Fibroblast of skin of right biceps (primary cell): ENCODE data around the gene NAMPT.

Experiments
- DNase-seq: peaks from one replicate; pipeline ENCODE4 v3.0.0-alpha.2; 2013

The NAMPT gene

GRCh38 chr7:106270122-106270977 is 14.4 kb downstream of the NAMPT start:
- no peak for DNase-seq

- DNase-seq: no peak
These were observed 15.4 kb downstream of the NAMPT start for GRCh38 chr7:106269254-106269961.

DNA sequence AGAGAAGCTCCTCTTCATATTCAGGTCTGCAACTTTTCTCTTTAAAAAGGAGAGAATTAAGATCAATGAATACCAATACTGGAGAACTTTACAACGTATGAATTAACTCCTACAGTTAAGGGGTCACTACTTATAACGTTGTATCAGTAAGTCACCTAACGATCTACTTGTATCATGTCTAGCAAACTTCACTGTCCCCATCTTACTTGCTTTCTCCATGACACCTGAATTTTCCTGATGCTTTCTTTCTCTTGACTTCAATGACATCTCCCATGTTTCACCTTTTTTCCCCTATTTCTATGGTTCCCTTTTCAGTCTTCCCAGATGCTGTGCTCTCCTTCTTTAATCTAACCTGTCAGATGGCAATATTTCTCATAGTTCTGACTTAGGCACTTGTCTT is 19.6 kb downstream of the NAMPT start:
- no peak for DNase-seq

DNA sequence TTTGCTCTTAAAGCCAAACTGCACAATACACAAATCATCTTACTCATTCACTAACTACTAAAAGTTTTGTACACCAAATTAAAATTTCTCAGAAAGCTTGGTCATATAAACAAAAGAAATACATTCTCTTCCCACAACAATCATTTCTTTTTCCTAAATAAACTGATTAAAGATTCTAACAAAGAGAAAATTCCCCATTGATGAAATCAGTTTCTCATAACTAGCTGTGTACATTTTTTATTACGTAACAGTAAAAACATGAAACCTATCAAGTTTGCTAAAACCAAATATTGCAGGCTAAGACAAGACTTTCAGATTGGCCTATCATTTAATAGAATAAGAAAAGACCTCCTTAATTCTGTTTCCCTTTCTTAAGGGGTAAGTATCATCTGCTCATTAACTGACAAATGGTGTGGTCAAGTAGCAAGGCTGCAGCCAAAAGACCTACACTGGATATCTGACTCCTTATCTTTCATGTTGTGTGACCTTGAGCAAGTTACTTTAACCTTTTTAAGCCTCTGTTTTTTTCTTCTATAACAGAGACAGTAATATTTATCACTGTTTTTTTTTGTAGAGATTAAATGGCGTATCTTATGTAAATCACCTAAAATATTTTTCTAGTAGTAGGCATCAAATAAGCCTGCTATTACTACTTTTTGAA is 22.4 kb downstream of the NAMPT start:
- no peak for DNase-seq

DNA sequence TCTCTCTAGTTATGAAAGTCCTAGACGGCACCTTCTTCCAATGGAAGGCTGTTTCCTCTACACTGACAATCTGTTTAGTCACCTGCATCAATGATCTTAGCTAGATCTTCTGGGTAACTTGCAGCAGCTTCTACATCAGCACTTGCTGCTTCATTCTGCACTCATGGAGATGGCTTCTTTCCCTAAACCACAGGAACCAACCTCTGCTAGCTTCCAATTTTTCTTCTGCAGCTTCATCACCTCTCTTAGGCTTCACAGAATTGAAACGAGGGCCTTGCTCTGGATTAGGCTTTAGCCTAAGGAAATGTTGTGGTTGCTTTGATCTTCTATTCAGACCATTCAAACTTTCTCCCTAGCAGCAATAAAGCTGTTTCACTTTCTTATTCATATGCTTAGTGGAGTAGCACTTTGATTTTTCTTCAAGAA is 24.6 kb downstream of the NAMPT start:
- peak; percentile 42 for DNase-seq

DNA sequence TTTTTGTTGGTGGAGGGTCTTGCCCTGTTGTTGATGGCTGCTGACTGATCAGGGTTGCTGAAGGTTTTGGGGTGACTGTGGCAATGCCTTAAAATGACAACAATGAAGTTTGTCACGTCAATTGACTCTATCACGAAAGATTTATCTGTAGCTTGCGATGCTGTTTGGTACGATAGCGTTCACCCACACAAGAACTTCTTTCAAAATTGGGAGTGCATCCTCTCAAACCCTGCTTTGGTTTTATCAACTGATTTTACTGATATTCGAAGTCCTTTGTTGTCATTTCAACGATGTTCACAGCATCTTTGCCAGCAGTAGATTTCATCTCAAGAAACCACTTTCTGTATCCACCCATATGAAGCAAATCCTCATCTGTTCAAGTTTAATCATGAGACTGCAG is 26.0 kb downstream of the NAMPT start:
- no peak for DNase-seq

DNA sequence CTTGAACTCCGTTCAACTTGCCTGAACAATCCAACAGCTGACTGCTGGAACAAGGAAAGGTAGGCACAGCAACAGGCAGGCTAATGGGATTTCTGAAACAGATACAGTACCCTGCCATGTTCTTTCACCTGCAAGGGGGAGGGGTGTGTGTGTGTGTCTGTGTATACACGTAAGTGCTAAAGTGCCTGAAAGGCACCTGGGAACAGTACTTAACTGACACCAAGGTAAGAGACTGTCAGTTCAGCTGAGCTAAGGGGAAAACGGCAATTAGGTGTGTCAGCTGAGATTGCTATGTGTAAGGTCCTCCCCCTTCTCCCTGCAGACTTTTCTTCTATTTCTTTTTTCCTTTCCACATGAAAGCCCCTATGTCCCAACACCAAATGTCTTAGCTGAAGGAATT is 27.0 kb downstream of the NAMPT start:
- DNase-seq: no peak

GRCh38 chr7:106256144-106256543 is 28.6 kb downstream of the NAMPT start:
- DNase-seq: no peak

DNA sequence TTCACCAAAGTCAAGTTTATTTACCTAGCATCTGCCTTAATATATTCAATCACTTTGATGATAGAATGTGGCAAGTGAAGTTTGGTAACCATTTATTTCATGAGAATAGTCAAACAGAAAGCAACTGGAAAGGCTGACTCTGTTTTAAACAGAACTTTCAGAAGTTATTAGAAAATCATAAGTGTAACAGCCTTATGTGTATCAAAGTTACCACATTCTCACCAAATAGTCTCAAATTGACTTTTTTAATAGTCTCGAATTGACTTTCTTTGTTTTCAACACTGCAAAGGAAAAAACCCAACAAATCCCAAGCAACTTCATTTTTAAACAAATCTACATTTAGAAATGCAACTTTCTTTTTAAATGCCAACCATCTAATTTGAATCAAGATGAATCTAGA is 29.5 kb downstream of the NAMPT start:
- no peak for DNase-seq

DNA sequence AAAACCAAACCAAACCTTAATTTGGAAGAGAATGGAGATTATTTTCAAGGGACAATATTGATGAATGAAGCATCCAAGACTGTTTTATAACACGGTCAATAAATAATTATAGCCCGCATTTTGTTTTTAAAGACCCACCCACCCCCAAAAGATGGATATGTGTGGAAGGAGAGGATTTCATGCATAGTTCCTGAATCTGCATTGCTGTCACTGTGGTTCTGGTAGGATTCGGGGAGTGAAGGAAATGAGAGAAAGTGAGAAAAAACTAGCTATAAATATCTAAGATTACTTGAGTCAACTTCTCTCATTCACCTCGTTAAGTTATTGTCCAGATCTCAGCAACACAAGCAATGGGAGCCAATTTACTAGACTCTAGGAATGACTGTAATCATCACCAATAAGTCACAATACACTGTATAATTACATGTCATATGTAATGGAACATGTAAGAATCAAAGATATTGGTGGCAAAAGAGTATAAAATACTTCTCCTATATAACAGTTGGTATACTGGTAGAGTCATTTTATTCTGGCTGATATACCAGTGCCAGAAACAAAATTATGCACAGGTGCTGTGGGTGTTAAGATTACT is 30.2 kb downstream of the NAMPT start:
- no peak for DNase-seq

GRCh38 chr7:106252568-106252967 is 32.2 kb downstream of the NAMPT start:
- DNase-seq: no peak

- DNase-seq: no peak
These were observed 35.3 kb downstream of the NAMPT start for GRCh38 chr7:106249488-106249887.

DNA sequence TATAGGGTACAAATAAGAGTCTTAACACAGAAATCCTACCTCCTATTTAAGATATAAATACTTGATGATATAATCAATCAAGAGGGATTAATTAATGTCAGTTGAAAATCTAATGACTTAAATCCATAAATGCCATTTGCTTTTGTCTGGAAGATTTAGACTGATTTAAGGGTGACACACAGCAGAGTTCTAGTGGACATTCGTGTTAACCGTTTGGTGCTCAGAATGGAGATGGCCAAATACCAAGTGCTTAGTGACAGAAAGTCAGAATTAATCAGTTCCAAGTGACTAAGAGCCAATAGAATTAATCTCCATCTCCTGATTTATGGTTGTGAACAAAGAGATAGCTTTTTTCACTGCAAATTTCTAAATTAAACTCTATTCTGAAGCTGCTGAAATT is 36.2 kb downstream of the NAMPT start:
- DNase-seq: no peak

DNA sequence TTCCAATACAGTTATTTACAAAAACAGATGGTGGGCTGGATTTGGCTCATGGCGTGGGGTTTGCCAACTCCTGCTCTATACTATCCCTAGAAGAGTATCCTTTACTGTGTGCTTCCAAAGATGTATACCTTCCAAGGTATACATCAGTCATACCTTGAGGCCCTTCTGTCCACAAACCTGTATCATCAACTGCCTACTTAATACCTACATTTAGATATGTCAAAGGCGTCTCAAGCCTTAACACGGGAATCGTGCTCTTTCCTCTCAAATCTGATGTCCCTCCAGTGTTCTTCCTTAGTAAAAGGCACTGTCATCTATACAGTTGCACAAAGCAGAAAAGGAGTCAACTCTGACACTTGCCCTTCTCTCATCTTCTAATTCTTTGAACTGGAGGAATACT is 36.9 kb downstream of the NAMPT start:
- no peak for DNase-seq

DNA sequence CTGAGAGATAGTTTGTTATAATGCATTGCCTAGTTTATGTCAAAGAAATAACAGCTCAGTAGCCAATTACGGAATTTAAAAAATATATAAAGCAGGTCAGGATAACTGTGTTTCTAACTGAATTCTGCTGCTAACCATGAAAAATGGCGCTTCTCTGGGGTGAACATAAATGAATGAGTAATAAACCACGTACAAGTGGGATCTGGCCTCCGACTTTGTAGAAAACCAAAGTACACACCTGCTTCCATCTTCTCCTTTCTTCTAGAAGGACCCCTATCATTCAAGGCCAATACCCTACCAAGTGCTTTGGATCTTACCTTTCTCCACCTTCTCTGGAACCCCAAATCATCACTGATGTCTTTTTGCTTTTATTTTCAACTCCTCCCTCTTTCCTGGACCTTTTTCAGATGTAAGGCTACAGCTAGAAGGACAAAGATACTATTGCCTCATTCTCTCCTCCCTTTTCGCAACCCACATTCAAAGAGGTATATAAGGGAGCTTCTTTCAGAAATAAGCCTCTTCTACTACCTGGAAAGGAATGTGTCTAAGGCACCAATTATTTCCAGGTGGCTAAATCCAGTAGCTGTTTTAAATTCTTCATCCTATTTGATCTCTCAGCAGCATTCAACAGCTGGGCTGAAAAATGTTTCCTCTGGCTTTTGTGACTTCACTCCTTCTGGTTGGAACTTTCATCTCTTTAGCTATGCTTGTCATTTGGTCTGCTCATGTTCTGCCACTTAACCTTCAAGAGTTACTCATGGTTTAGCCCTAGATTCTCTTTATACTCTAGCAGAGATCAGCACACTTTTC is 37.7 kb downstream of the NAMPT start:
- no peak for DNase-seq

GRCh38 chr7:106243893-106244292 is 40.9 kb downstream of the NAMPT start:
- DNase-seq: peak; percentile 46

- DNase-seq: no peak
These were observed 45.4 kb downstream of the NAMPT start for GRCh38 chr7:106239406-106239805.

GRCh38 chr7:106238830-106239229 is 46.0 kb downstream of the NAMPT start:
- DNase-seq: no peak

DNA sequence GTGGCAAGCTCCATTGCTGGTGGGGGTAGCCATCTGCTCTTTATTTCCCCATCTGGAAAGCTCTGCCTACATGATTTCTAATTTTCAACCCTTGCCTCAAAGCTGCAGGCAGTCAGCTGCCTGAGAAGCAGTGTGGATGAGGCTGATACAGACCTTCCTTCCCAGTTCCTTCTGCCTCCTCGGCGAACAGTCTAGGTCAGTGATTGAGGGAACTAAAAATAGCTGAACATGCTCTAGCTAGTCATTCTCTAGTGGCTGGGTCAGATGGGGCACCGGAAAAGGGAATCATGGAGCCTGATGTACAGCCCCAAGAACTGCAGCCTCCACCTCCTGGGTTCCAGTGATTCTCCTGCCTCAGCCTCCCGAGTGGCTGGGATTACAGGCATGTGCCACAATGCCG is 48.7 kb downstream of the NAMPT start:
- DNase-seq: no peak

DNA sequence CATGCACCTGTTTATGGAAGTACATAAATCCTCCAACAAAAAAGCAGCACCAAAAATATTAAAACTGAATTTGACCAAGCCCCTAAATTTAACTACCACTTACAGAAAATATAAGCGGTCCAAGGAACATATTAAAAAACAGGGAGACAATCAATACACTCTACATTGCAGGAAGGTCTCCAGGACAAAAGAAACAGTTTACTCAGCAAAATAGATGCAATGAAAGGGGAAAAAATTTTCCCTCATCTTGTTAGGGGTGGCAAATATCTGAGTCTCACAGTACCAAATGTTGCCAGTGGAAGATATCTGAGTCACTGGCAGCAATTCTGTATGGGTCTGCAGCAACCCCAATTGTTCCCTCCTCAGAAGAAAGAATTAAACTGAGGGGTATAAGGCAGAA is 50.4 kb downstream of the NAMPT start:
- DNase-seq: no peak

- no peak for DNase-seq
These were observed 52.8 kb downstream of the NAMPT start for GRCh38 chr7:106231856-106232490.

DNA sequence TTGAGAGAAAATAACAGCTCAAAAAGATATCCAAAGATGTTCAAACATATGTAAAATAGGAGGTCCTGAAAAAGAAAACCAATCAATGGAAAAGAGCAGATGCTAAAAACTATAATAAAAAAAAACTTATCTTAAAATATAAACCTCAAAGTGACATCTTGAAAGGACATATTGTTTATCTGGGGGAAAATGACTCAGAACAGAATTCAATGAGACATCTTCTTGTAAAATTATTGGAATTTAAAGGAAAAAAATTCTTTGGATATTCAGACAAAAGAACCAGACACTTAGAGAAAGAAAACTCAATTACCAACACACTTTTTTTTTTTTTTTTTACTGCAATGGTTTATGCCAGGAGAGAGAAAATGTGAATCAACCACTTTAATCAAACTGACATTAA is 58.9 kb downstream of the NAMPT start:
- DNase-seq: peak; percentile 6
